Measurements from ENCODE around the gene JPH3. TPM values are rescaled to one million over a fixed set of nuclear protein-coding genes. Genes with fewer than 3 reads are reported as not detected.

The JPH3 gene
- total and polyA plus RNA-seq, 10 donors = 0.03 TPM; not detected in 9

GRCh38 chr16:87601401-87601981 is 817 bp upstream of the JPH3 start:
- intact Hi-C loops (cut with DNase I; ENCODE audit: low total_unique reads) = no loop called here
- peaks cover 0 to 23% (median 16%) of the 10 kb centered on the region in 6 donors for H3K4me1 ChIP-seq
- DNase-seq = no peak
- no peaks in the 10 kb centered on the region for H3K36me3 ChIP-seq
- H3K4me3 ChIP-seq = peak overlapping the region in 1 of 8 donors; percentile 25
- 3 to 13% (median 5%) methylated on average over 18 to 32 of the region's 32 CpGs for WGBS, 5 donors
- peaks cover 0 to 11% (median 0%) of the 10 kb centered on the region in 8 donors for H3K9me3 ChIP-seq
- H3K27ac ChIP-seq = no peak overlapping the region
- TF ChIP-seq CTCF (IDR thresholded peaks at IDR 0.05 in 8 of 11, conservative IDR thresholded peaks at IDR 0.05 in 3 of 11) (no peak), POLR2AphosphoS5 (IDR thresholded peaks at IDR 0.05) (no peak), POLR2A (IDR thresholded peaks at IDR 0.05) (no peak)
- peaks cover 4 to 87% (median 64%) of the 10 kb centered on the region in 7 donors for H3K27me3 ChIP-seq (replicated peaks in 1 of 7)

- 2 to 6% (median 3%) methylated on average over 37 to 97 of the region's 97 CpGs for WGBS, 5 donors
- peak overlapping the region in 1 of 8 donors; percentile 52 for H3K4me3 ChIP-seq
Observed at GRCh38 chr16:87602821-87603683, 744 bp downstream of the JPH3 start.

GRCh38 chr16:87603684-87604633 is 1.7 kb downstream of the JPH3 start:
- no peak overlapping the region for H3K27ac ChIP-seq
- H3K9me3 ChIP-seq = peaks cover 0 to 7% (median 0%) of the 10 kb centered on the region in 8 donors
- H3K36me3 ChIP-seq = no peaks in the 10 kb centered on the region

More at GRCh38 chr16:87602821-87603683, 744 bp downstream of the JPH3 start:
- TF ChIP-seq POLR2A (IDR thresholded peaks at IDR 0.05) (no peak), CTCF (IDR thresholded peaks at IDR 0.05 in 8 of 11, conservative IDR thresholded peaks at IDR 0.05 in 3 of 11) (no peak), POLR2AphosphoS5 (IDR thresholded peaks at IDR 0.05) (no peak)
- intact Hi-C loops (cut with DNase I; ENCODE audit: low total_unique reads) = no loop called here
- peaks cover 4 to 96% (median 69%) of the 10 kb centered on the region in 7 donors for H3K27me3 ChIP-seq (replicated peaks in 1 of 7)
- peaks cover 0 to 11% (median 0%) of the 10 kb centered on the region in 8 donors for H3K9me3 ChIP-seq
- no peaks in the 10 kb centered on the region for H3K36me3 ChIP-seq
- H3K27ac ChIP-seq = no peak overlapping the region
- peaks cover 0 to 23% (median 16%) of the 10 kb centered on the region in 6 donors for H3K4me1 ChIP-seq
- DNase-seq = no peak

More at GRCh38 chr16:87603684-87604633, 1.7 kb downstream of the JPH3 start:
- Histone ChIP-seq H3K4me1 (peaks cover 0 to 23% (median 16%) of the 10 kb centered on the region in 6 donors), H3K27me3 (replicated peaks in 1 of 7) (peaks cover 4 to 96% (median 68%) of the 10 kb centered on the region in 7 donors), H3K4me3 (peak overlapping the region in 1 of 8 donors; percentile 52)
- TF ChIP-seq POLR2AphosphoS5 (IDR thresholded peaks at IDR 0.05) (no peak), POLR2A (IDR thresholded peaks at IDR 0.05) (no peak), CTCF (IDR thresholded peaks at IDR 0.05 in 8 of 11, conservative IDR thresholded peaks at IDR 0.05 in 3 of 11) (no peak)
- DNase-seq = no peak
- WGBS, 5 donors = 15 to 27% (median 17%) methylated on average over 19 to 44 of the region's 44 CpGs
- intact Hi-C loops (cut with DNase I; ENCODE audit: low total_unique reads) = no loop called here
